ENCODE results near the gene GJB6. TPM values are rescaled to one million over a fixed set of nuclear protein-coding genes. Genes with fewer than 3 reads are reported as not detected.

GJB6 gene
- total RNA-seq, 1 experiment from 2014 or later, result not detected

DNA sequence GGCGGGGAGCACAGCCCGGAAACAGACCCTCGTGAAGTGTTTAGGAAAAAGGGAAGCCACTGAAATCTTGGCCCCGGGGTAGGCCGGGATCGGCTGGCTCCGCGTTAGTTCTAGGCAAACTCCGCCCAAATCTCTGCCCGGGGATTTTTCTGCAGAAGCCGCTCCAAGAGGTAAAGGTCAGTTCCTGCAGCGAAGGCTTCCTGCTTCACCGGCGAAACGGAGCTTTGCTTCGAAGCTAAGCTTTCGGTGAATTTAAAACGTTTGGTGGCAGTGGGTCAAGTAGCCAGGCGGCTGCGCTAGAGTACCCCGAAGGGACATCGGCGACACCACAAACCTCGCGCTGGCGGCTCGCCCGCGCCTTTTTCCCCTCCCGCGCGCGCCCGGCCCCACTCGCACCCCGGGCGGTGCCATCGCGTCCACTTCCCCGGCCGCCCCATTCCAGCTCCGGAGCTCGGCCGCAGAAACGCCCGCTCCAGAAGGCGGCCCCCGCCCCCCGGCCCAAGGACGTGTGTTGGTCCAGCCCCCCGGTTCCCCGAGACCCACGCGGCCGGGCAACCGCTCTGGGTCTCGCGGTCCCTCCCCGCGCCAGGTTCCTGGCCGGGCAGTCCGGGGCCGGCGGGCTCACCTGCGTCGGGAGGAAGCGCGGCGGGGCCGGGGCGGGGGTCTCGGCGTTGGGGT is 39.8 kb downstream of the GJB6 start:
- no peak for DNase-seq (ENCODE audit: low read depth)
- in situ Hi-C loops (cut with HindIII; ENCODE audit: low pct_unique_long_range_greater_than_20kb, low sequenced_read_pairs), result loop anchor here (10.0 to 25.0 kb wide), 3 partner anchors 63 to 645 kb away; no protein-coding TSS in a partner anchor

DNA sequence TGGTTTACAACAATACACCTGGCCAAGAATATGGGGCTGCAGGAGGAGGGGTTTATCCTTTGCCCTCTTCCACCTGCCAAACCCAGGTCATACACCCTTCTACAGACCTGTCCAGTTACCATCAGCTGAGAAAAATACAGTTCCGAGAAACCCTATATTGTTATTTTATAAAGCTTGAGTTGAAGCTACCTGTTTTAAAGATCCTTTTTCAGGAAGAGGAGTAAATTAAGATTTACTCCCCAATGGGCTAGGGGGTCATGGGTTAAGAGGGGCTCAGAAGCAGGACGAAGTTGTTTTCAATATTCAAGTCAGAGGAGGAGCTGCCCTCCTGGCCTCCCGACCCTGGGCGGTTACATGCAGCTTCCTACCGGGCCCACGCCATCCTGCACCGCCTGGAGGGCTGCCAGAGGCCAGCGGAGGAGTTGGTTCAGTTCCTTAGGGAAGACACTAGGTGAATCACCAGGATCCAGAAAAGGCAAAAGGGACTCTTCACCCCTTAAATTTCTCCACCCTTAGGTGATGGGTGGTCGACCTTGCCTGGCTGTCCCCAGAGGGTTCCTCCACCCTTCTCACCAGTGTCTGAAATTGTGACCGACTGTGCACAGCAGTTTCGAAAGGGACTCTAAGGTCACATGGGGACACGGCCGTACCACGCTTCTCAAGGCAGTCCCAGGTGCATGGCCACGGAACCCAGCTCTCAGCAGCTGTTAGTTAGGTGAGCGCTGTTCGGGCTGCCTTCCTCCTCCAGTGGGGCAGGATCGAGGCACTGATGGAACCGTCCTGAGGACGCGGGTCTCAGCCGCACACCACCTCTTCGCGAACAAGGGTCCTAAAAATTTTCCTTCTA is 40.6 kb downstream of the GJB6 start:
- in situ Hi-C loops (cut with HindIII; ENCODE audit: low pct_unique_long_range_greater_than_20kb, low sequenced_read_pairs), result loop anchor here (10.0 to 25.0 kb wide), 3 partner anchors 63 to 646 kb away; no protein-coding TSS in a partner anchor
- no peak for DNase-seq (ENCODE audit: low read depth)

DNA sequence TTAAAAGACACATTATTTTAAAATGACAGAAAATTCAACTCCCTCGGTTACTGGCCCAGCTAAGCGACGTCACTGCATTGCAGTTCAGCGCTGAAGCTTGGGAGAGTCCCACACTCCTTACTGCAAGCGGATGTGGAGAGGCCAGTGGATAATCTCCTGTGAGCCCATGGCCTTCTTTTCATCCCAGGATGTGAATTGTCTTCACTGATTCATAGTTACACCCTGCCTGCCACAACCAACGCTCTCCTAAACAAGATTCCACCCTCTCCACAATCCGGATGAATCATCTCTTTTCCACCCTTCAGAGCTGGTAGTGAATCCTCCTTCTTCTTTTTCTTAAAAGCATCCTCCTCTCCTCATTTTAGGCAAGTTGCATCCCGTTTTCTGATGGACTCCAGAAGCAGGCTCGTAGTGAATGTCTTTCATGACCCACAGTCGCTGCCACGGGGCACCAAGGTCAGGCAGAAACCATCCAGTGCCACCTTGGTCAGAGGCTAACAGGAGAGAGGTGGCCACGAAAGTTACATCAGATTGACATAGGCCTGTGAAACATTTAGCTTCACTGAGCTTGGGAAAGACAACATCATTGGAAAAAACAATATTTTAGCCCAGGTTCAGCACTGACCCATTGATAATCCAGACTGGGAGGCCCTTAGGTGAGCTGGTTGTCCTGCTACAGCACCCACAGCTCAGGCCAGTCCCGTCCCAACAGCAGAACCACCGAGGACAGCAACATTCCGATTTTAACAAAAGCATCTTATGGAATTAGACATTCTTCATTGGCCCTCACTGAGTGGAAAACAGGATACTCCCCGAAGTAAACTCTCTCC is 41.4 kb downstream of the GJB6 start:
- no peak for DNase-seq (ENCODE audit: low read depth)
- in situ Hi-C loops (cut with HindIII; ENCODE audit: low pct_unique_long_range_greater_than_20kb, low sequenced_read_pairs), result loop anchor here (10.0 to 25.0 kb wide), 3 partner anchors 64 to 647 kb away; no protein-coding TSS in a partner anchor

DNA sequence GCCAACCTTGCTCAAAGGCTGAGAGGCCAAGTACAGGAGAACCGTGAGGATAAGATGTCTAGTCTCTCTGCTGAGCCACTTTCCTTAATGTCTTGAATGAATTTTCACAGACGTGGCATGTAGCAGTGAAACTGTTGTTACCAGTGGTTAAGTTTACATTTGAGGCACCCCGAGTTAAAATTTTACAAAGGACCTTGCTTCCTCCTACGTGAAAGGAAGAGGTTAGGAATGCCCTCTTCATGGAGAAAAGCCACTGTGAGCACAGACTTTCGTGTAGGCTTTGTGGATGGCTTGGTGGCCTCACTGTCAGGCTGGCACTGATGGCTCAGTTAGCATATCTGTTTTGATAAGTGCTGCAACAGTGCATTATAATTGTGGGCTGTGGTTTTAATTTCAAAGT is 42.0 kb downstream of the GJB6 start:
- in situ Hi-C loops (cut with HindIII; ENCODE audit: low pct_unique_long_range_greater_than_20kb, low sequenced_read_pairs), result loop anchor here (10.0 to 25.0 kb wide), 3 partner anchors 65 to 647 kb away; no protein-coding TSS in a partner anchor

DNA sequence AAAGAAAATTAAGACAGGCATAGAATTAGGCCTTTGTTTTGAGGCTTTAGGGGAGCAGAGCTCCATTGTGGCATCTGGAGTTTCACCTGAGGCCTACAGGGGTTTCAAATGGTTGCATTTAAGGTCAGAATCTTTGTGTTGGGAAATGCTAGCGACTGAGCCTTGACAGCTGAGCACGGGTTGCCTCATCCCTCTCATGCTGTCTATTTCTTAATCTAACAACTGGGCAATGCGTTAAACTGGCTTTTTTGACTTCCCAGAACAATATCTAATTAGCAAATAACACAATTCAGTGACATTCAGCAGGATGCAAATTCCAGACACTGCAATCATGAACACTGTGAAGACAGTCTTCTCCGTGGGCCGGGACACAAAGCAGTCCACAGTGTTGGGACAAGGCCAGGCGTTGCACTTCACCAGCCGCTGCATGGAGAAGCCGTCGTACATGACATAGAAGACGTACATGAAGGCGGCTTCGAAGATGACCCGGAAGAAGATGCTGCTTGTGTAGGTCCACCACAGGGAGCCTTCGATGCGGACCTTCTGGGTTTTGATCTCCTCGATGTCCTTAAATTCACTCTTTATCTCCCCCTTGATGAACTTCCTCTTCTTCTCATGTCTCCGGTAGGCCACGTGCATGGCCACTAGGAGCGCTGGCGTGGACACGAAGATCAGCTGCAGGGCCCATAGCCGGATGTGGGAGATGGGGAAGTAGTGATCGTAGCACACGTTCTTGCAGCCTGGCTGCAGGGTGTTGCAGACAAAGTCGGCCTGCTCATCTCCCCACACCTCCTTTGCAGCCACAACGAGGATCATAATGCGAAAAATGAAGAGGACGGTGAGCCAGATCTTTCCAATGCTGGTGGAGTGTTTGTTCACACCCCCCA is 43.2 kb downstream of the GJB6 start:
- in situ Hi-C loops (cut with HindIII; ENCODE audit: low pct_unique_long_range_greater_than_20kb, low sequenced_read_pairs), result loop anchor here (25.0 kb wide), 2 partner anchors 298 to 648 kb away; no protein-coding TSS in a partner anchor
- DNase-seq (ENCODE audit: low read depth), result no peak

More for the DNA sequence above, 42.0 kb downstream of the GJB6 start:
- DNase-seq (ENCODE audit: low read depth), result no peak

DNA sequence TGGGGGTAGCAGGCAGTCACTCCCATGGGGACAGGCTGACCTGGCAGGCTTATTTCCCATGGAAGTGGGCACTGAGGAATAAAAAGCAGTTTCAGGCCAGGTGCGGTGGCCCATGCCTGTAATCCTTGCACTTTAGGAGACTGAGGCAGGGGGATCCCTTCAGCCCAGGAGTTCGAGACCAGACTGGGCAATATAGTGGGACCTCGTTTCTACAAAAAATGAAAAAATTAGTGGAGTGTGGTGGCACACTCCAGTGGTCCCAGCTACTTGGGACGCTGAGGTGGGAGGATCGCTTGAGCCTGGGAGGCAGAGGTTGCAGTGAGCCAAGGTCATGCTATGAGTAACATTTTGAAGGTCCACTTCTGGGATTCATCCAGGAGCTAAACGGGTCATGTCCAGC is 45.3 kb downstream of the GJB6 start:
- no peak for DNase-seq (ENCODE audit: low read depth)
- in situ Hi-C loops (cut with HindIII; ENCODE audit: low pct_unique_long_range_greater_than_20kb, low sequenced_read_pairs), result loop anchor here (25.0 kb wide), 2 partner anchors 301 to 651 kb away; no protein-coding TSS in a partner anchor

DNA sequence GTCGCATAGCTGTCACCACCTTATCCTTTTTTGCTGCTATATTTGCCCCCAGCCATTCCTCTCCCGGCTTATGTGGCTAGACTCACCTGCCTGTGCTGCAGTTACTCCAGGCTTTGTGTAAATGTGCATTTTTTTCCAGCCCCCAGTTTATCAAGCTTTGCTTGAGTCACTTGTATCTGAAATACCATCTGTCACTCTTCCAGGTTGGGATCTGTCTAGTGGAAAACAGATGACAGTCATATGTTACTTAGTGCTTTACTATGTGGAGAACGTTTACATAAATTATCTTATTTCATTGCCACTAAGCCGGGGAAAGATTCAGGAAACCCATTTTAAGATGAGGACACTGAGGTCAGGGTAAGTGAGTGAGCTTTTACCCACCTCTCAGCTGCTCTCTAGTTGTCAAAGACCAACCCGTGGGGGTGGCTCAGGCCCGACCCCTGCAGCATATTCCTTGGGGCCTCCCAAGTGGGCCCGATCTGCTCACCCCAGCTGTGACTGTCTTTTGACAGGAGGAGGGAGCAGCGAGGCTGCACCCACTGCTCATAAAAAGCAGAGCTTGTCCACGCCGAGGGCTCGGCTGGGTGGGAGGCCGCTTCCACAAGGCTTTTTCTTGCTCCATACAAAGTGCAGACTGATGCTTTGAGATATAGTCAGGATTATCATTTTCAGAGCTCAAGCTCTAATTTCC is 46.6 kb downstream of the GJB6 start:
- in situ Hi-C loops (cut with HindIII; ENCODE audit: low pct_unique_long_range_greater_than_20kb, low sequenced_read_pairs), result loop anchor here (25.0 kb wide), 2 partner anchors 302 to 652 kb away; no protein-coding TSS in a partner anchor
- DNase-seq (ENCODE audit: low read depth), result no peak

DNA sequence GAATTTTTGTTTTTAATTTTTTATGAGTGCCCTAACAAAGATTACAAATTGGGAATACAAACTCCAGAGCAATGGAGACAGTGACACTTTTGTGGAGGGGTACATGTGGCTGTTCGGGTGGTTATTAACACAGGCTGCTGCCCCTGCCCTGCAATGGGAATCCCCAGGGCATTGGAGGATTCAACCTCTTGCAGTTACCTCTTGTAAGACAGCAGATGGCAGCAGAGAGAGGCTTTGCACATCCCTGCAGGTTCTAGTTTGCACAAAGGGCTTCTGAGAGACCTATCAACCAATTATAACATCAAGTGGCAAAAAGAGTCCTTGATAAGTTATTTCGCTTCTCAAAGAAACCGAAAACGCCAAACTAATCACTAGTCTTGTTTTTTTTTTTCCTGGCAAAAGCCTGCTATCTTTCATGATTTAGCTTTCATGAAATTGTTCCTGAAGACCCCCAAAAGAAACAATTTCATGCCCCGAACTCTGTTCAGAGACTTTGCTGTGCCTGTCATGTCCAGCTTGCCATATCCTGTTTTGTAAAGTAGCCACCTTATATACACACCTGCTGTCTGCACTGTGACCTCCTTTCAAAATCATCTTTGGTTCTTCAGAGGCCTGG is 49.8 kb downstream of the GJB6 start:
- in situ Hi-C loops (cut with HindIII; ENCODE audit: low pct_unique_long_range_greater_than_20kb, low sequenced_read_pairs), result loop anchor here (25.0 kb wide), 2 partner anchors 305 to 655 kb away; no protein-coding TSS in a partner anchor
- DNase-seq (ENCODE audit: low read depth), result peak; percentile 37

DNA sequence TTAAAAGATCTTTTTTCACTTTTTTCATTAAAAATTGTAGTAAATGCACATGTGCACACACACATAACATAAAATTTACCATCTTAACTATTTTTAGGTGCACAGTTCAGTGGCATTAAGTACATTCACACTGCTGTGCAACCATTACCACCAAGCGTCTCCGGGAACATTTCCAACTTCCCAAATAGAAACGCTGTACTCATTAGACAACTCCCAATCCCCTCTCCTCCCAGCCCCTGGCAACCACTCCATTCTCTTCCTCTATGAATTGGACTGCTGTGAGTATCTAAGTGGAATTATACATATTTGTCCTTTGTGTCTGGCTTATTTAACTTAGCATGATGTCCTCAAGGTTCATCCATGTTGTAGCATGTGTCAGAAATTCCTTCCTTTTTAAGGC is 50.9 kb downstream of the GJB6 start:
- in situ Hi-C loops (cut with HindIII; ENCODE audit: low pct_unique_long_range_greater_than_20kb, low sequenced_read_pairs), result loop anchor here (25.0 kb wide), 2 partner anchors 306 to 656 kb away; no protein-coding TSS in a partner anchor
- no peak for DNase-seq (ENCODE audit: low read depth)

DNA sequence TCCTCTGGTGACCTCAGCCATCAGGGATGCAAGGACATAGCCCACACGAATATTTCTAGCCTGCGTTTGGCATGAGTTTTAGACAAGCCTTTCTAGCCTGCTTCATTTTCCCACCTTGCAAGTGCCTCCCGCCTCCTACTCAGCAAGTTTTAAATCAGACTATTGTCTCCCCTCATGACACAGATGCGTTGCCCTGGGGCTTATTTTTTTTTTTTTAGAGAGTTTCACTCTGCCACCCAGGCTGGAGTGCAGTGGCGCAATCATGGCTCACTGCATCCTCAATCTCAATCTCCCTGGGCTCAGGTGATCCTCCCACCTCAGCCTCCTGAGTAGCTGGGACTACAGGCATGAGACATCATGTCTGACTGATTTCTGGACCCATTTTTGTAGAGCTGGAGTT is 54.0 kb downstream of the GJB6 start:
- in situ Hi-C loops (cut with HindIII; ENCODE audit: low pct_unique_long_range_greater_than_20kb, low sequenced_read_pairs), result loop anchor here (25.0 kb wide), 2 partner anchors 309 to 659 kb away; no protein-coding TSS in a partner anchor
- DNase-seq (ENCODE audit: low read depth), result no peak

DNA sequence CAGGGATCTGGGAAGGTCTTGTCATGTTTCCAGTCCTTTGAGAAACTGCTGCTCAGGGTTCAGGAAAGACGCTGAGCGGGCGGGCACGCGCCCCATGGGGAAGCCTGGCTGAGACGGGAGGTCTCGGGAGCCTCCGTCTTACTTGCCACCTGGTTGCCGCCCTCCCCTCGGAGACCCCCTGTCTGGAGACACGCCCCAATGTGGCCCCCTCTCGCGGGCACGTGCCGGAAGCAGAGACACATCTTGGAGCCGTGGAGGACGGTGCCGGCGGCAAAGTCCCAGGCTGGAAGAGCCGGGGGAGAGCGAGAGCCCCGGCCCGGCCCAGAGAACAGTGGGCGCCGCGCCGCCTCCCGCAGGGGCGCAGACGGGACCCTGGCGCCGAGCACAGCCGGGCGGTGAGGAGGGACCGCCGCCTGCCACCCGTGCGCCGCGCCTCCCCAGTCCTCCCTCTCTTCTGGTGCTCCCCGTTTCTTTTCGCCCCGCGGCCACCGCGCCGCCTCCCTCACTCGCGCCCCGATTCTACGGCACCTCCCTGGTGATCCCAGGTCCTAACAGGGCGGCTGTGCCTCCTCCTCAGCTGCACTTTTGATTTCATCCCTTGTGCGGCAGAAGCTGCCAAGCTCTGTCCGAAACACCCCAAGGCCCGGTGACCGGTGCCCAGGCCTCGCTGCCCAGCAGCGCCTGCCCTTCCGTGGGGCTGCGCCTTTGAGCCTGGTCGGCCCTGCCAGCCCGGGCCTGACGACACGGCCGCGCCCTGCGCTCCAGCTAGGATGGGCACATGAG is 54.9 kb downstream of the GJB6 start:
- in situ Hi-C loops (cut with HindIII; ENCODE audit: low pct_unique_long_range_greater_than_20kb, low sequenced_read_pairs), result loop anchor here (25.0 kb wide), 2 partner anchors 310 to 660 kb away; no protein-coding TSS in a partner anchor
- DNase-seq (ENCODE audit: low read depth), result no peak

DNA sequence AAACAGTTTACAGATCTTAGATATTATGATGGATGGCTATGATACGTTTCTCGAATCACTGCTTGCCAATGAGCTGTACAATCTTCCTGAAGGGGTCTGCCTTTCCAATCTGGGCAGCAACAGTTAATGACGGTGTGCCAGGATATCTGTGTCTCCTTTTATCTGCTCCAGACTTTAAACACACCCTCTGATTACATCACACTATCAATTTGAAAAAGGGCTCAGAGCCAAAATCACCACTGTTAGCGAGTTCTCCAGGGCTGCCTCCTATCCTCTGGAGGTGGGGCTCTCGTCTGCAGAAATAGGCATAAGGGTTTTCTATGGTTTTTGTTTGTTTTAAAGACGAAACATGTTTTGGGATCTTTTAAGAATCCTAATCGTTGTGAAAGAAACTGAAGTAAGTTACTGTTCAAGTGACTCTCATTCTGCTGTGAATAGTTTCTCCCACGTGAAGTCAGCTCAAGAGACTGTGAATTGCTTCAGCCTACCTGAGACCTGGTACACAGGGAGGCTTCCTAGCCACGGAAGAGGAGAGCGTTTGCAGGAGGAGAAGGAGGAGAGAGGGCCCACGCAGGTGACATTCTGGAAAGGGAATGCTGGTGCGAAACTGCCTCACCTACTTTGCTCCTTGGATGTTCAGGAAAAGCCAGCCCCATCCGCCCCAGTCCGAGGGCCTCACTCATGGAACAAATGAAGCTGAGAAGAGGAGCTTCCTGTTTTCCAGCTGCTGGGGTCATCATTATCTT is 56.0 kb downstream of the GJB6 start:
- DNase-seq (ENCODE audit: low read depth), result peak; percentile 35
- in situ Hi-C loops (cut with HindIII; ENCODE audit: low pct_unique_long_range_greater_than_20kb, low sequenced_read_pairs), result loop anchor here (25.0 kb wide), 2 partner anchors 311 to 661 kb away; no protein-coding TSS in a partner anchor

DNA sequence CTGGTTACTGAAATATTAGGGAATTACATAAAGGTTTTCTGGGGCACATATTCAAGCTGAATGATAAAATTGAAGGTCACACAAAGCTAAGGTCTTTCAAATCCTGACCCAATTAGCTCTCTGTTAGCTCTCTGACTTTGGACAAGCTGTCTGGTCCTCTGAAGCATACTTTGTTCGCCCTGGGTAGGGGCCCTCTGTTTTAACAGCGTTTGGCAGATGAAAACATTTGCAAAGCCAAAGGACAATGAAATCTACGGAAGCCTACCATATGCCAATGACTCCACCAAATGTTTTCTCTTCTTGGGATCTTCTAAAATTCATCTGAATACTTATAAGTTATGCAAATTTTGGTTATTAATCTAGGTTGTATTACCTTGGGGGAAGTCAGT is 56.7 kb downstream of the GJB6 start:
- in situ Hi-C loops (cut with HindIII; ENCODE audit: low pct_unique_long_range_greater_than_20kb, low sequenced_read_pairs), result loop anchor here (25.0 kb wide), 2 partner anchors 312 to 662 kb away; no protein-coding TSS in a partner anchor
- DNase-seq (ENCODE audit: low read depth), result no peak

DNA sequence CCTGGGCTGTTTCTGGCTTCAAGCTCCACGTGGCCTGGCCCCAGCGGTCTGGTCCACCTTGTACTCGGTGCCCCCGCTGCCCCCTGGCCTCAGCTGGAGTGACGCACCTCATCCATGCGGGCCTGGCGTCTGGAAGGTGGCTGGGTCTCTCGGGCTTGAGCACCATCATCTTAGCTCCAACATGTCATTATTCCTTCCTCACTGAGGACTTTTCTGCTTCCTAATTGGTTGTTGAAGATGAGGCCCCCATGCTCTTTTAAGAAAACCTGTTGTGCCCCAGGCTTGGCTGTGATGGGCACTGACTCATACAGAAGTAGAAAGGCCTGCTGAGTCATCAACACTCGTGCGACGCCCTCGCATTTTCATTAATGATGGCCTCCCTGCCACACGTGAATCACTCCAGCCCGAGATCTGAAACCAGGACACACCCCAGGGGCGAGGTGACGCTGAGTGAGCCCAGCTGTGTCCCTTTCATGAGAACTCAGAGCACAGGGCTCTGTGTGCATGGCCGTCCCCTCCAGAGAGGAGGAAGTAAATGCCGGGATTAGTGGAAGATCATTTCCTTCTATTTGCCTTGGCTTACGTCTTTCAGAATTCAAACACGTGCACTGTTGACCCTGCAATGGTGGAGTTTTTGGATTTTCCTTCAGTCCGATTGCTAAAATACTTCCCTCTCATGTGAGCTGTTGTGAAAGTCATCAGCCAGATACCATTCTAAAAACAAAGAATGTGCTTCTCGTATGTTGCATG is 57.3 kb downstream of the GJB6 start:
- DNase-seq (ENCODE audit: low read depth), result peak; percentile 95
- in situ Hi-C loops (cut with HindIII; ENCODE audit: low pct_unique_long_range_greater_than_20kb, low sequenced_read_pairs), result loop anchor here (25.0 kb wide), 2 partner anchors 312 to 662 kb away; no protein-coding TSS in a partner anchor

All from Caki2 (cell line).